Kidney epithelial cell (primary cell): ENCODE measurements around the gene USP47. TPM values are rescaled to one million over a fixed set of nuclear protein-coding genes. Genes with fewer than 3 reads are reported as not detected.

Source experiments
- DNase-seq: peaks from one replicate; pipeline ENCODE4 v3.0.0-alpha.2; 2010; ENCODE audit warnings: low read depth
- H3K27me3 ChIP-seq: 2 replicates; pipeline ENCODE4 v1.6.0; 2011; ENCODE audit warnings: low read length; ENCODE audit not compliant: control insufficient read depth, insufficient read depth
- H3K36me3 ChIP-seq: 2 replicates; pipeline ENCODE4 v1.5.1; 2011; ENCODE audit warnings: low read length; ENCODE audit not compliant: control insufficient read depth, insufficient read depth
- H3K4me3 ChIP-seq: 2 replicates; pipeline ENCODE4 v1.5.1; 2011; ENCODE audit warnings: low read depth, mild to moderate bottlenecking, control low read depth, low read length
- CTCF ChIP-seq: IDR thresholded peaks from 2 replicates; pipeline ENCODE4 v1.5.1; 2011; ENCODE audit warnings: mild to moderate bottlenecking, moderate library complexity, low read length, control low read depth, inconsistent platforms; ENCODE audit not compliant: insufficient read depth, poor library complexity, severe bottlenecking
- total RNA-seq: library from RNA; depleted of rRNA; stranded (reverse); fragments of >200 nt; gene quantifications from 2 replicates; pipeline ENCODE4 v1.2.3, GENCODE V29; 2015

Gene USP47
- total RNA-seq, 1 donor from 2014 or later = 46.3 TPM

- no peaks in the 10 kb centered on the region for H3K27me3 ChIP-seq
- H3K36me3 ChIP-seq = no peaks in the 10 kb centered on the region
- H3K4me3 ChIP-seq = no peak overlapping the region
- no peak for TF ChIP-seq CTCF
- DNase-seq = no peak
Observed at GRCh38 chr11:11901929-11902328, 60.2 kb downstream of the USP47 start.

- Histone ChIP-seq H3K4me3 (no peak overlapping the region), H3K27me3 (no peaks in the 10 kb centered on the region), H3K36me3 (no peaks in the 10 kb centered on the region)
- no peak for DNase-seq
- no peak for TF ChIP-seq CTCF
Observed at GRCh38 chr11:11909727-11910126, 68.0 kb downstream of the USP47 start.

GRCh38 chr11:11910541-11910940, 68.8 kb downstream of the USP47 start:
- H3K27me3 ChIP-seq = no peaks in the 10 kb centered on the region
- H3K4me3 ChIP-seq = no peak overlapping the region
- DNase-seq = no peak
- no peak for TF ChIP-seq CTCF
- H3K36me3 ChIP-seq = no peaks in the 10 kb centered on the region

- H3K4me3 ChIP-seq = no peak overlapping the region
- DNase-seq = no peak
- no peak for TF ChIP-seq CTCF
- no peaks in the 10 kb centered on the region for H3K27me3 ChIP-seq
- no peaks in the 10 kb centered on the region for H3K36me3 ChIP-seq
Observed at GRCh38 chr11:11913395-11913794, 71.6 kb downstream of the USP47 start.

GRCh38 chr11:11915625-11916024, 73.9 kb downstream of the USP47 start:
- H3K27me3 ChIP-seq = no peaks in the 10 kb centered on the region
- no peaks in the 10 kb centered on the region for H3K36me3 ChIP-seq
- no peak overlapping the region for H3K4me3 ChIP-seq
- TF ChIP-seq CTCF = no peak
- DNase-seq = no peak

- H3K4me3 ChIP-seq = no peak overlapping the region
- no peak for TF ChIP-seq CTCF
- DNase-seq = peak; percentile 48
- no peaks in the 10 kb centered on the region for H3K36me3 ChIP-seq
- H3K27me3 ChIP-seq = no peaks in the 10 kb centered on the region
Observed at GRCh38 chr11:11916981-11917399, 75.2 kb downstream of the USP47 start.
